ENCODE measurements around the gene PGM2.

GRCh38 chr4:37799941-37800554 lies 26.4 kb upstream of the PGM2 start:
- TF ChIP-seq CTCF (IDR thresholded peaks at IDR 0.05; ENCODE audit: low read depth, low read length, missing input control) = no peak
- TF ChIP-seq RXRA (IDR thresholded peaks at IDR 0.05) = no peak
- TF ChIP-seq ATF3 (IDR thresholded peaks at IDR 0.05) = no peak
- TF ChIP-seq YY1 (IDR thresholded peaks at IDR 0.05) = no peak
- TF ChIP-seq JUND (IDR thresholded peaks at IDR 0.05) = no peak
- TF ChIP-seq RAD21 (IDR thresholded peaks at IDR 0.05) = no peak
- TF ChIP-seq REST (IDR thresholded peaks at IDR 0.05) = no peak
- TF ChIP-seq GABPA (IDR thresholded peaks at IDR 0.05 in 1 of 2, conservative IDR thresholded peaks at IDR 0.05 in 1 of 2) = no peak
- TF ChIP-seq MAX (IDR thresholded peaks at IDR 0.05) = no peak
- no peak for TF ChIP-seq SP1 (IDR thresholded peaks at IDR 0.05)
- TF ChIP-seq TAF1 (conservative IDR thresholded peaks at IDR 0.05) = no peak
- no peak for TF ChIP-seq HNF4G (IDR thresholded peaks at IDR 0.05)
- TF ChIP-seq HNF4A (conservative IDR thresholded peaks at IDR 0.05) = no peak
- no peak for TF ChIP-seq ZBTB33 (IDR thresholded peaks at IDR 0.05)

Measured in liver (tissue), 3 donors.